HG03565 (cell line): ENCODE results near the gene PGM1.

Experiments
- ATAC-seq: cut with Tn5 transposase; IDR thresholded peaks from one replicate; pipeline ENCODE4 v1.9.1; 2021; ENCODE audit warnings: mild to moderate bottlenecking, moderate library complexity; ENCODE audit not compliant: unreplicated experiment

Gene PGM1

GRCh38 chr1:63691701-63692425 is 98.7 kb downstream of the PGM1 start:
- peak; percentile 55 for ATAC-seq

- ATAC-seq: no peak
These were observed 100.8 kb downstream of the PGM1 start for GRCh38 chr1:63693944-63694571.

- ATAC-seq: no peak
These were observed 105.0 kb downstream of the PGM1 start for GRCh38 chr1:63698001-63698838.

GRCh38 chr1:63701187-63701586 is 108.0 kb downstream of the PGM1 start:
- ATAC-seq: no peak

GRCh38 chr1:63703701-63704107 is 110.5 kb downstream of the PGM1 start:
- ATAC-seq: no peak

GRCh38 chr1:63704443-63704842 is 111.2 kb downstream of the PGM1 start:
- ATAC-seq: no peak

- no peak for ATAC-seq
These were observed 111.9 kb downstream of the PGM1 start for GRCh38 chr1:63705078-63705477.

GRCh38 chr1:63709267-63709828 is 116.1 kb downstream of the PGM1 start:
- ATAC-seq: no peak
